Body of pancreas (tissue), 4 donors: ENCODE data around the gene CCL18. TPM values are rescaled to one million over a fixed set of nuclear protein-coding genes. Genes with fewer than 3 reads are reported as not detected.
"Not testable (repeated sequence)": the region's sequence is repeated elsewhere in the genome, so short reads cannot be mapped to it uniquely, and the experiment has no call there.

ENCODE experiments used
- ATAC-seq: fragments of 150-250 bp; one replicate; pipeline ENCODE4 v1.9.1; 2016
- DNase-seq, 4 donors: peaks; one replicate each; pipeline ENCODE4 v3.0.0-alpha.2; 2019
- H3K27ac ChIP-seq, 4 donors: fragments of 200-600 bp; sonication (generic); 1 replicate in 3 of 4; 2 replicates in 1 of 4; pipeline versions ENCODE4 v1.5.1 to v1.6.1; 2016 to 2019; ENCODE audit warnings: mild to moderate bottlenecking in 1 of 4, mixed read lengths in 1 of 4, moderate library complexity in 1 of 4
- H3K27me3 ChIP-seq, 2 donors: fragments of 200-600 bp; sonication (generic); one replicate each; pipeline ENCODE4 v1.6.0; 2016; ENCODE audit warnings: mild to moderate bottlenecking in 1 of 2
- H3K36me3 ChIP-seq, 2 donors: fragments of 200-600 bp; sonication (generic); replicated peaks in 1 of 2; 2 replicates each; pipeline ENCODE4 v1.5.1; 2016; ENCODE audit warnings: low read depth in 2 of 2; ENCODE audit not compliant: insufficient read depth in 1 of 2
- H3K4me1 ChIP-seq: fragments of 200-600 bp; sonication (generic); one replicate; pipeline ENCODE4 v1.6.0; 2016
- H3K4me3 ChIP-seq, 2 donors: fragments of 200-600 bp; sonication (generic); 1 replicate in 1 of 2; 2 replicates in 1 of 2; pipeline ENCODE4 v1.5.1; 2016 to 2019
- H3K9me3 ChIP-seq, 3 donors: fragments of 200-600 bp; sonication (generic); 1 replicate in 2 of 3; 2 replicates in 1 of 3; pipeline ENCODE4 v1.5.1; 2016
- CTCF ChIP-seq, 7 experiments: fragments of 450-650 bp in 4 of 7; fragments of 200-600 bp in 3 of 7; sonication (generic) in 3 of 7; IDR thresholded peaks; one replicate each; pipeline ENCODE4 v1.5.1; 2016 to 2019; ENCODE audit warnings: antibody characterized with exemption in 7 of 7
- POLR2A ChIP-seq, 3 donors: fragments of 450-650 bp; IDR thresholded peaks; one replicate each; pipeline ENCODE4 v1.6.1; 2016; ENCODE audit warnings: antibody characterized with exemption in 3 of 3, mild to moderate bottlenecking in 2 of 3
- WGBS, 2 donors: methylation state at CpG; one replicate each; pipeline ENCODE4 v1.1.5; 2017; 5-methylcytosine and 5-hydroxymethylcytosine counted together
- intact Hi-C: fragments of 100-400 bp; cut with DNase I; formaldehyde crosslinking; loops from one replicate; pipeline ENCODE4 v1.15.1; 2023
- small RNA-seq: library from RNA; depleted of rRNA; stranded (forward); fragments of <200 nt; gene quantifications from one replicate; pipeline ENCODE3, GENCODE V24; 2016
- total RNA-seq, 2 donors: library from RNA; depleted of rRNA; stranded (reverse); fragments of >200 nt; gene quantifications; one replicate each; pipeline ENCODE4 v1.1.0, GENCODE V29; 2016

Gene CCL18
- total RNA-seq, 2 donors from 2014 or later = not detected

- Histone ChIP-seq H3K9me3 (no peaks in the 10 kb centered on the region), H3K4me3 (no peak overlapping the region), H3K36me3 (no peaks in the 10 kb centered on the region), H3K4me1 (no peaks in the 10 kb centered on the region), H3K27ac (no peak overlapping the region), H3K27me3 (no peaks in the 10 kb centered on the region)
- no peak for DNase-seq
- ATAC-seq = no peak
- no peak for TF ChIP-seq POLR2A (IDR thresholded peaks at IDR 0.05)
- TF ChIP-seq CTCF (IDR thresholded peaks at IDR 0.05) = no peak
- 81 to 82% methylated on average over 12 of the region's 12 CpGs for WGBS, 2 donors
- intact Hi-C loops = no loop called here
Observed at GRCh38 chr17:36118477-36119353, 54.6 kb downstream of the CCL18 start.

- WGBS, 2 donors = 57 to 65% methylated on average over 3 of the region's 3 CpGs
- Histone ChIP-seq H3K27me3 (no peaks in the 10 kb centered on the region), H3K4me1 (no peaks in the 10 kb centered on the region), H3K9me3 (peaks cover 0 to 6% (median 0%) of the 10 kb centered on the region in 3 donors), H3K27ac (no peak overlapping the region), H3K36me3 (no peaks in the 10 kb centered on the region), H3K4me3 (no peak overlapping the region)
- TF ChIP-seq POLR2A (IDR thresholded peaks at IDR 0.05) (no peak), CTCF (IDR thresholded peaks at IDR 0.05) (no peak)
- ATAC-seq (no peak), DNase-seq (no peak)
- intact Hi-C loops = no loop called here
Observed at GRCh38 chr17:36120221-36120620, 56.1 kb downstream of the CCL18 start.

- H3K27me3 ChIP-seq, H3K27ac ChIP-seq, intact Hi-C loops, H3K4me1 ChIP-seq, ATAC-seq, H3K36me3 ChIP-seq, DNase-seq, H3K4me3 ChIP-seq: not testable (repeated sequence)
- 51 to 56% methylated on average over 6 of the region's 6 CpGs for WGBS, 2 donors
- peaks cover 0 to 15% (median 0%) of the 10 kb centered on the region in 3 donors for H3K9me3 ChIP-seq
Observed at GRCh38 chr17:36121099-36121498, 57.0 kb downstream of the CCL18 start.

Small RNA genes within 50 kb of the gene (small RNA-seq; reads per million reads assigned to genes)
- gene RN7SL301P = not detected

Other genes starting within 250 kb of the CCL18 start
- not detected for gene HEATR9, start 195.4 kb upstream of the CCL18 start, total RNA-seq
- gene CCL5, start 183.9 kb upstream of the CCL18 start, total RNA-seq = 1 to 10 TPM in 1 of 2 donors, under 1 TPM in 1; 0.66 to 4.9 TPM
- gene RDM1, start 133.5 kb upstream of the CCL18 start, total RNA-seq = not detected
- not detected for gene LYZL6, start 120.6 kb upstream of the CCL18 start, total RNA-seq
- gene CCL16, start 82.8 kb upstream of the CCL18 start, total RNA-seq = under 1 TPM in 1 of 2 donors, not detected in 1; 0.78 TPM
- gene CCL14, start 77.5 kb upstream of the CCL18 start, total RNA-seq = 1 to 10 TPM; 6.0 to 9.9 TPM
- 1 to 10 TPM in 1 of 2 donors, not detected in 1; 1.0 TPM for gene CCL15, start 62.7 kb upstream of the CCL18 start, total RNA-seq
- 1 to 10 TPM in 1 of 2 donors, not detected in 1; 2.6 TPM for gene CCL23, start 46.3 kb upstream of the CCL18 start, total RNA-seq
- gene CCL3, start 25.9 kb downstream of the CCL18 start, total RNA-seq = not detected
- gene CCL4, start 39.6 kb downstream of the CCL18 start, total RNA-seq = not detected
- not detected for gene TBC1D3B, start 112.4 kb downstream of the CCL18 start, total RNA-seq
- 1 to 10 TPM in 1 of 2 donors, not detected in 1; 2.1 TPM for gene CCL3L1, start 132.5 kb downstream of the CCL18 start, total RNA-seq
- gene CCL4L2, start 146.8 kb downstream of the CCL18 start, total RNA-seq = not detected
- gene TBC1D3I, start 200.3 kb downstream of the CCL18 start, total RNA-seq = not detected